HepG2 (cell line): ENCODE data around the gene THOP1. TPM values are rescaled to one million over a fixed set of nuclear protein-coding genes. Genes with fewer than 3 reads are reported as not detected.

Experiments used
- ATF7 ChIP-seq, 2 experiments: fragments of 450-650 bp in 1 of 2; sonication (generic) in 1 of 2; formaldehyde crosslinking in 1 of 2; IDR thresholded peaks; 2 replicates each; pipeline versions ENCODE4 v1.4.0 to v1.6.1; 2016 to 2020; ENCODE audit warnings: antibody characterized with exemption in 1 of 2, mild to moderate bottlenecking in 1 of 2, missing genetic modification reagents in 1 of 2
- ATF7-NPFF ChIP-seq: sonication (generic); formaldehyde crosslinking; IDR thresholded peaks from 2 replicates; pipeline ENCODE4 v1.8.1; 2023; ENCODE audit warnings: mild to moderate bottlenecking, low read depth, missing genetic modification reagents, moderate library complexity
- CENPX ChIP-seq: sonication (generic); formaldehyde crosslinking; IDR thresholded peaks from 2 replicates; pipeline ENCODE4 v1.9.0; 2021; ENCODE audit warnings: mild to moderate bottlenecking, missing genetic modification reagents, moderate library complexity
- EEA1 ChIP-seq: sonication (generic); formaldehyde crosslinking; IDR thresholded peaks from 2 replicates; pipeline ENCODE4 v1.5.1; 2020; ENCODE audit warnings: mild to moderate bottlenecking, missing genetic modification reagents, borderline replicate concordance
- ETV5 ChIP-seq: IDR thresholded peaks from 2 replicates; pipeline ENCODE4 v1.6.1; 2018; ENCODE audit warnings: missing biosample characterization, missing genetic modification reagents, inconsistent platforms, borderline replicate concordance
- HMG20B ChIP-seq: conservative IDR thresholded peaks from 2 replicates; pipeline ENCODE4 v1.6.1; 2016; ENCODE audit warnings: missing genetic modification reagents, missing compliant biosample characterization
- KLF15 ChIP-seq: sonication (generic); formaldehyde crosslinking; IDR thresholded peaks from 2 replicates; pipeline ENCODE4 v1.8.1; 2023; ENCODE audit warnings: borderline replicate concordance, mild to moderate bottlenecking, inconsistent platforms, missing genetic modification reagents, mixed read lengths
- MIER3 ChIP-seq: IDR thresholded peaks from 2 replicates; pipeline ENCODE4 v1.6.1; 2016; ENCODE audit warnings: missing compliant biosample characterization, borderline replicate concordance
- MLX ChIP-seq: IDR thresholded peaks from 2 replicates; pipeline ENCODE4 v1.6.1; 2016
- NCOA1 ChIP-seq: sonication (generic); formaldehyde crosslinking; IDR thresholded peaks from 2 replicates; pipeline ENCODE4 v1.9.0; 2021; ENCODE audit warnings: missing genetic modification reagents
- PATZ1 ChIP-seq: sonication (generic); formaldehyde crosslinking; IDR thresholded peaks from 2 replicates; pipeline ENCODE4 v1.4.0; 2020; ENCODE audit warnings: missing genetic modification reagents
- PITX1 ChIP-seq: sonication (generic); formaldehyde crosslinking; IDR thresholded peaks from 2 replicates; pipeline ENCODE4 v1.5.1; 2020; ENCODE audit warnings: mild to moderate bottlenecking, missing genetic modification reagents
- PTBP1 ChIP-seq: fragments of 200-400 bp; formaldehyde crosslinking; IDR thresholded peaks from 2 replicates; pipeline ENCODE4 v1.6.1; 2018; ENCODE audit warnings: low read length, low read depth; ENCODE audit not compliant: poor library complexity, severe bottlenecking
- TGIF2 ChIP-seq: IDR thresholded peaks from 2 replicates; pipeline ENCODE4 v1.6.1; 2016; ENCODE audit warnings: control low read depth, missing compliant biosample characterization
- ZFP41 ChIP-seq: sonication (generic); formaldehyde crosslinking; IDR thresholded peaks from 2 replicates; pipeline ENCODE4 v1.4.0; 2020; ENCODE audit warnings: mild to moderate bottlenecking, missing genetic modification reagents, borderline replicate concordance
- ZFX ChIP-seq: sonication (generic); formaldehyde crosslinking; IDR thresholded peaks from 2 replicates; pipeline ENCODE4 v1.4.0; 2020; ENCODE audit warnings: mild to moderate bottlenecking, low read depth, missing genetic modification reagents, moderate library complexity
- ZFYVE20 ChIP-seq: sonication (generic); formaldehyde crosslinking; IDR thresholded peaks from 2 replicates; pipeline ENCODE4 v1.8.0; 2023; ENCODE audit warnings: low read depth, mild to moderate bottlenecking, moderate library complexity, missing genetic modification reagents, borderline replicate concordance
- ZKSCAN1 ChIP-seq: fragments of 150-350 bp; IDR thresholded peaks from 2 replicates; pipeline ENCODE4 v1.6.1; 2014; ENCODE audit warnings: low read length
- ZNF292 ChIP-seq: sonication (generic); formaldehyde crosslinking; IDR thresholded peaks from 2 replicates; pipeline ENCODE4 v1.8.1; 2022; ENCODE audit warnings: mild to moderate bottlenecking, low read depth, missing genetic modification reagents, borderline replicate concordance
- ZNF749 ChIP-seq: sonication (generic); formaldehyde crosslinking; IDR thresholded peaks from 2 replicates; pipeline ENCODE4 v1.8.0; 2022; ENCODE audit warnings: mild to moderate bottlenecking, missing genetic modification reagents, moderate library complexity, borderline replicate concordance
- ZNF776 ChIP-seq: sonication (generic); formaldehyde crosslinking; IDR thresholded peaks from 2 replicates; pipeline ENCODE4 v1.4.0; 2020; ENCODE audit warnings: mild to moderate bottlenecking, missing genetic modification reagents
- polyA plus RNA-seq, 8 experiments: library from polyadenylated mRNA; depleted of rRNA in 3 of 8; stranded (reverse) in 7 of 8; unstranded in 1 of 8; fragments of >200 nt; fragmentation: Illumina TruSeq in 4 of 8; extraction: Trizol in 4 of 8; gene quantifications; 2 replicates each; pipeline versions ENCODE4 v1.2.1 to v1.2.3, GENCODE V29; 2011 to 2016; ENCODE audit warnings: low read depth in 4 of 8, missing spikeins in 1 of 8, mixed read lengths in 1 of 8; ENCODE audit not compliant: insufficient read depth in 1 of 8
- total RNA-seq, 5 experiments: library from RNA; depleted of rRNA; stranded (reverse); fragments of >200 nt; fragmentation: Illumina TruSeq; extraction: Trizol; gene quantifications; 2 replicates each; pipeline ENCODE4 v1.2.3, GENCODE V29; 2016; ENCODE audit warnings: low read depth in 1 of 5
- TF ChIP-seq, protein P1 (sequence below): sonication (generic); formaldehyde crosslinking; IDR thresholded peaks from 2 replicates; pipeline ENCODE4 v1.5.1; 2020; ENCODE audit warnings: missing genetic modification reagents, mild to moderate bottlenecking, borderline replicate concordance
- TF ChIP-seq, protein P2 (sequence below): sonication (generic); formaldehyde crosslinking; IDR thresholded peaks from 2 replicates; pipeline ENCODE4 v1.5.0; 2020; ENCODE audit warnings: missing genetic modification reagents, mild to moderate bottlenecking, borderline replicate concordance
- TF ChIP-seq, protein P3 (sequence below): sonication (generic); formaldehyde crosslinking; IDR thresholded peaks from 2 replicates; pipeline ENCODE4 v1.4.0; 2020; ENCODE audit warnings: missing genetic modification reagents, mild to moderate bottlenecking, borderline replicate concordance

Gene THOP1
- total and polyA plus RNA-seq, 2 of the 13 experiments (the other 11 are each of a cell fraction or from before 2014, with no cell fraction given) = 74.4 to 116 TPM

- TF ChIP-seq MLX (CRISPR knock-in tag) (0 out of 2 replicates have a peak, but pooled peaks have one; percentile 7), ETV5 (CRISPR knock-in tag) (no peak), TGIF2 (no peak), ZNF749 (CRISPR knock-in tag) (no peak), ZFYVE20 (CRISPR knock-in tag) (no peak), ZKSCAN1 (no peak), ZFX (CRISPR knock-in tag) (no peak), ZNF776 (no peak), NCOA1 (CRISPR knock-in tag) (no peak), ATF7-NPFF (no peak), HMG20B (CRISPR knock-in tag) (no peak), EEA1 (CRISPR knock-in tag) (no peak), ATF7 (IDR thresholded peaks at IDR 0.05) (no peak), ATF7 (CRISPR knock-in tag; IDR thresholded peaks at IDR 0.05) (no peak), ZFP41 (CRISPR knock-in tag) (no peak), PITX1 (CRISPR knock-in tag) (no peak), KLF15 (CRISPR knock-in tag) (no peak), MIER3 (no peak), PATZ1 (CRISPR knock-in tag) (no peak), ZNF292 (no peak), PTBP1 (no peak), CENPX (CRISPR knock-in tag) (no peak)
- TF ChIP-seq, protein P1, sequence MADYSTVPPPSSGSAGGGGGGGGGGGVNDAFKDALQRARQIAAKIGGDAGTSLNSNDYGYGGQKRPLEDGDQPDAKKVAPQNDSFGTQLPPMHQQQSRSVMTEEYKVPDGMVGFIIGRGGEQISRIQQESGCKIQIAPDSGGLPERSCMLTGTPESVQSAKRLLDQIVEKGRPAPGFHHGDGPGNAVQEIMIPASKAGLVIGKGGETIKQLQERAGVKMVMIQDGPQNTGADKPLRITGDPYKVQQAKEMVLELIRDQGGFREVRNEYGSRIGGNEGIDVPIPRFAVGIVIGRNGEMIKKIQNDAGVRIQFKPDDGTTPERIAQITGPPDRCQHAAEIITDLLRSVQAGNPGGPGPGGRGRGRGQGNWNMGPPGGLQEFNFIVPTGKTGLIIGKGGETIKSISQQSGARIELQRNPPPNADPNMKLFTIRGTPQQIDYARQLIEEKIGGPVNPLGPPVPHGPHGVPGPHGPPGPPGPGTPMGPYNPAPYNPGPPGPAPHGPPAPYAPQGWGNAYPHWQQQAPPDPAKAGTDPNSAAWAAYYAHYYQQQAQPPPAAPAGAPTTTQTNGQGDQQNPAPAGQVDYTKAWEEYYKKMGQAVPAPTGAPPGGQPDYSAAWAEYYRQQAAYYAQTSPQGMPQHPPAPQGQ = no peak
- TF ChIP-seq, protein P2, sequence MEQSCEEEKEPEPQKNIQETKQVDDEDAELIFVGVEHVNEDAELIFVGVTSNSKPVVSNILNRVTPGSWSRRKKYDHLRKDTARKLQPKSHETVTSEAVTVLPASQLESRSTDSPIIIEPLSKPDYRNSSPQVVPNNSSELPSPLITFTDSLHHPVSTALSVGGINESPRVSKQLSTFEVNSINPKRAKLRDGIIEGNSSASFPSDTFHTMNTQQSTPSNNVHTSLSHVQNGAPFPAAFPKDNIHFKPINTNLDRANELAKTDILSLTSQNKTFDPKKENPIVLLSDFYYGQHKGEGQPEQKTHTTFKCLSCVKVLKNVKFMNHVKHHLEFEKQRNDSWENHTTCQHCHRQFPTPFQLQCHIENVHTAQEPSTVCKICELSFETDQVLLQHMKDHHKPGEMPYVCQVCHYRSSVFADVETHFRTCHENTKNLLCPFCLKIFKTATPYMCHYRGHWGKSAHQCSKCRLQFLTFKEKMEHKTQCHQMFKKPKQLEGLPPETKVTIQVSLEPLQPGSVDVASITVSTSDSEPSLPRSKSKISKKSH (CRISPR knock-in tag) = no peak
- TF ChIP-seq, protein P3, sequence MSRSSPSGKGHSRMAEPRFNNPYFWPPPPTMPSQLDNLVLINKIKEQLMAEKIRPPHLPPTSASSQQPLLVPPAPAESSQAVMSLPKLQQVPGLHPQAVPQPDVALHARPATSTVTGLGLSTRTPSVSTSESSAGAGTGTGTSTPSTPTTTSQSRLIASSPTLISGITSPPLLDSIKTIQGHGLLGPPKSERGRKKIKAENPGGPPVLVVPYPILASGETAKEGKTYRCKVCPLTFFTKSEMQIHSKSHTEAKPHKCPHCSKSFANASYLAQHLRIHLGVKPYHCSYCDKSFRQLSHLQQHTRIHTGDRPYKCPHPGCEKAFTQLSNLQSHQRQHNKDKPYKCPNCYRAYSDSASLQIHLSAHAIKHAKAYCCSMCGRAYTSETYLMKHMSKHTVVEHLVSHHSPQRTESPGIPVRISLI (CRISPR knock-in tag) = no peak
These were observed 69.5 kb downstream of the THOP1 start (continued) for GRCh38 chr19:2854849-2855248.
